Epithelial cell of esophagus (primary cell): ENCODE data around the gene ZRANB3.
A peak's percentile ranks its signal among the peaks of the same experiment; 100 is the strongest.

Experiments
- DNase-seq: peaks from one replicate; pipeline ENCODE4 v3.0.0; 2010; ENCODE audit warnings: low read depth
- H3K4me3 ChIP-seq: 2 replicates; pipeline ENCODE4 v1.5.1; 2011; ENCODE audit warnings: mild to moderate bottlenecking, low read length, control low read depth
- CTCF ChIP-seq: IDR thresholded peaks from 2 replicates; pipeline ENCODE4 v1.5.1; 2011; ENCODE audit warnings: low read depth, mild to moderate bottlenecking, low read length, control low read depth, inconsistent platforms; ENCODE audit not compliant: insufficient read depth; ENCODE audit errors: missing control alignments

The ZRANB3 gene

DNA sequence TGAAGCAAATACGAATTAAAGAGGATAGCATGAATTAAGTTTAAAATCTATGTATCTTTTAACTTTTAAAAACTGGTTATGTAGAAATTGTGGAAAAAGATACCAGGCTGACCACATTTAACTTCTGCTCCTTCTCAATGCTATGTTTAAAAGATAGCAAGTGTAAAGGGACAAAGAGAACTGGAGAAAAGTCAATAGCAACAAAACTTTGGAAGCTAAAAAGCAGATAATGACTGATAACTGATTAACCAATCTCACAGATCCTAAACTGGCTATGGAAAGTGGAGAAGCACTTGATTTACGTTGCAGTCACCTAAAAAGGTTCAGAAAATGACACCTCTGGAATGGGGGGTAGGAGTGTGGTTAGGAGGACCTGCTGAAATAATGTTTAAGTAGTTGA lies 254.5 kb downstream of the ZRANB3 start:
- DNase-seq: no peak
- no peak for TF ChIP-seq CTCF
- H3K4me3 ChIP-seq: no peak overlapping the region

GRCh38 chr2:135271006-135271405 lies 260.0 kb downstream of the ZRANB3 start:
- no peak overlapping the region for H3K4me3 ChIP-seq
- no peak for TF ChIP-seq CTCF
- no peak for DNase-seq

GRCh38 chr2:135265960-135266490 lies 265.0 kb downstream of the ZRANB3 start:
- no peak for DNase-seq
- no peak for TF ChIP-seq CTCF
- H3K4me3 ChIP-seq: no peak overlapping the region

DNA sequence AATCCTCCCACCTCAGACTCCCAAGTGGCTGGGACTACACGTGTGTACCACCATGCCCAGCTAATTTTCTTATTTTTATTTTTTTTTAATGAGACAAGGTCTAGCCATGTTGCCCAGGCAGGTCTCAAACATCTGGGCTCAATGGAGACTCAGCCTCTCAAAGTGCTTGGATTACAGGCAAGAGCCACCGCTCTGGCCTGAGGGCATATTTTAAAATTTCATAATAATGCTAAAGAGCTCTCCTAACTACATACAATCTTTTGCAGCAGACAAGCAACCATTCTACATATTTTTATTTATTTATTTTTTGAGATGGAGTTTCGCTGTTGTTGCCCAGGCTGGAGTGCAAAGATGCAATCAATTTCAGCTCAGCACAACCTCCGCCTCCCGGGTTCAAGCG lies 271.9 kb downstream of the ZRANB3 start:
- H3K4me3 ChIP-seq: no peak overlapping the region
- no peak for TF ChIP-seq CTCF
- peak; percentile 24 for DNase-seq

- TF ChIP-seq CTCF: no peak
These were observed 272.8 kb downstream of the ZRANB3 start for GRCh38 chr2:135258193-135258592.

GRCh38 chr2:135257383-135258090 lies 273.5 kb downstream of the ZRANB3 start:
- DNase-seq: peak; percentile 88
- TF ChIP-seq CTCF: no peak
- no peak overlapping the region for H3K4me3 ChIP-seq

More at GRCh38 chr2:135258193-135258592, 272.8 kb downstream of the ZRANB3 start:
- DNase-seq: peak; percentile 36
- no peak overlapping the region for H3K4me3 ChIP-seq
